Measurements from ENCODE around the gene PIGL.

The PIGL gene

GRCh38 chr17:16281351-16281750 is 64.3 kb downstream of the PIGL start:
- Histone ChIP-seq H3K9me2 (replicated peaks; ENCODE audit: insufficient read depth, low read length) (no peaks in the 10 kb centered on the region), H3F3A (ENCODE audit: insufficient read depth, low read length) (no peaks in the 10 kb centered on the region), H2AFZ (ENCODE audit: low read length) (no peak overlapping the region), H3K4me3 (ENCODE audit: low read length) (no peak overlapping the region), H3K9me3 (replicated peaks; ENCODE audit: insufficient read depth, low read length) (no peaks in the 10 kb centered on the region), H3K9ac (ENCODE audit: low read length) (no peak overlapping the region), H4K20me1 (ENCODE audit: insufficient read depth, low read length) (no peaks in the 10 kb centered on the region), H3K4me2 (ENCODE audit: low read depth, low read length) (no peak overlapping the region), H3K27me3 (replicated peaks; ENCODE audit: insufficient read depth, low read length) (no peaks in the 10 kb centered on the region), H3K27ac (ENCODE audit: low read length) (no peak overlapping the region), H3K36me3 (replicated peaks; ENCODE audit: insufficient read depth, low read length) (no peaks in the 10 kb centered on the region), H3K79me2 (ENCODE audit: low read length) (no peaks in the 10 kb centered on the region), H3K4me1 (ENCODE audit: low read length) (no peaks in the 10 kb centered on the region)
- TF ChIP-seq EZH2 (optimal IDR thresholded peaks at IDR 0.05; ENCODE audit: low read depth, low read length) (no peak), CTCF (IDR thresholded peaks at IDR 0.05; ENCODE audit: low read length) (no peak), EZH2phosphoT487 (IDR thresholded peaks at IDR 0.05; ENCODE audit: low read length) (no peak)
- no peak for DNase-seq

DNA sequence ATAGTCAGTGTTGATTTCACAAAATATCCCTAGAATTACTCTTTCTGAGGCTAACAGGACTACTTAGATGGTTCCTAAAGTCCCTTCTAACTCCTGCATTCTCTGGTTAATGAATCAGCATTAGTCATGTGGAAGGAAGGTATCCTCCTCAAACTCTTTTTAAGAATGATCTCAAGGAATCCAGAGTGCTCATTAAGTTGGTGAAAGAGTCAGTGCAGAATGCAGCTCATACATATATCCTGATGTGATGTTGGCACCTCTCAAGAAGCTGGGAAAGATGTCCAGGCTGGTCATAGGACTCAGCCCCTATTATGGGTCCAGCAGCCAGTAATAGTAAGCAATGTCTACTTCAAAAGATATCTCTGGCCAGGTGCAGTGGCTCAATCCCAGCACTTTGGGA is 65.5 kb downstream of the PIGL start:
- TF ChIP-seq EZH2phosphoT487 (IDR thresholded peaks at IDR 0.05; ENCODE audit: low read length) = no peak
- no peak for TF ChIP-seq CTCF (IDR thresholded peaks at IDR 0.05; ENCODE audit: low read length)
- no peak for TF ChIP-seq EZH2 (optimal IDR thresholded peaks at IDR 0.05; ENCODE audit: low read depth, low read length)
- DNase-seq = no peak
- H3K36me3 ChIP-seq (replicated peaks; ENCODE audit: insufficient read depth, low read length) = no peaks in the 10 kb centered on the region
- H3K9me2 ChIP-seq (replicated peaks; ENCODE audit: insufficient read depth, low read length) = no peaks in the 10 kb centered on the region
- H3K79me2 ChIP-seq (ENCODE audit: low read length) = no peaks in the 10 kb centered on the region
- H3K4me2 ChIP-seq (ENCODE audit: low read depth, low read length) = no peak overlapping the region
- no peaks in the 10 kb centered on the region for H3K9me3 ChIP-seq (replicated peaks; ENCODE audit: insufficient read depth, low read length)
- no peak overlapping the region for H3K9ac ChIP-seq (ENCODE audit: low read length)
- no peak overlapping the region for H3K27ac ChIP-seq (ENCODE audit: low read length)
- no peak overlapping the region for H2AFZ ChIP-seq (ENCODE audit: low read length)
- H4K20me1 ChIP-seq (ENCODE audit: insufficient read depth, low read length) = no peaks in the 10 kb centered on the region
- peaks cover 6% of the 10 kb centered on the region; the same call in 1 of the 2 replicates for H3K4me1 ChIP-seq (ENCODE audit: low read length)
- H3F3A ChIP-seq (ENCODE audit: insufficient read depth, low read length) = no peaks in the 10 kb centered on the region
- no peak overlapping the region for H3K4me3 ChIP-seq (ENCODE audit: low read length)
- no peaks in the 10 kb centered on the region for H3K27me3 ChIP-seq (replicated peaks; ENCODE audit: insufficient read depth, low read length)

- H3F3A ChIP-seq (ENCODE audit: insufficient read depth, low read length) = no peaks in the 10 kb centered on the region
- TF ChIP-seq EZH2phosphoT487 (IDR thresholded peaks at IDR 0.05; ENCODE audit: low read length) (no peak), EZH2 (optimal IDR thresholded peaks at IDR 0.05; ENCODE audit: low read depth, low read length) (no peak), CTCF (IDR thresholded peaks at IDR 0.05; ENCODE audit: low read length) (no peak)
- H3K36me3 ChIP-seq (replicated peaks; ENCODE audit: insufficient read depth, low read length) = no peaks in the 10 kb centered on the region
- H2AFZ ChIP-seq (ENCODE audit: low read length) = no peak overlapping the region
- H3K9ac ChIP-seq (ENCODE audit: low read length) = no peak overlapping the region
- no peaks in the 10 kb centered on the region for H4K20me1 ChIP-seq (ENCODE audit: insufficient read depth, low read length)
- no peaks in the 10 kb centered on the region for H3K27me3 ChIP-seq (replicated peaks; ENCODE audit: insufficient read depth, low read length)
- H3K4me3 ChIP-seq (ENCODE audit: low read length) = no peak overlapping the region
- H3K27ac ChIP-seq (ENCODE audit: low read length) = no peak overlapping the region
- no peak for DNase-seq
- no peaks in the 10 kb centered on the region for H3K9me2 ChIP-seq (replicated peaks; ENCODE audit: insufficient read depth, low read length)
- H3K9me3 ChIP-seq (replicated peaks; ENCODE audit: insufficient read depth, low read length) = no peaks in the 10 kb centered on the region
- H3K4me2 ChIP-seq (ENCODE audit: low read depth, low read length) = no peak overlapping the region
- no peaks in the 10 kb centered on the region for H3K79me2 ChIP-seq (ENCODE audit: low read length)
- peaks cover 6% of the 10 kb centered on the region; the same call in 1 of the 2 replicates for H3K4me1 ChIP-seq (ENCODE audit: low read length)
These were observed 66.7 kb downstream of the PIGL start for GRCh38 chr17:16283705-16284104.

Data from MM.1S (cell line).